NCI-H2196 treated with DMSO at 0.1 percent for 48 hours (cell line): Measurements from ENCODE around the gene SGK1.

Source experiments
- DNase-seq: peaks from one replicate; lab custom pipeline; 2025; ENCODE audit not compliant: unreplicated experiment; lab: John Stamatoyannopoulos, UW

The SGK1 gene

DNA sequence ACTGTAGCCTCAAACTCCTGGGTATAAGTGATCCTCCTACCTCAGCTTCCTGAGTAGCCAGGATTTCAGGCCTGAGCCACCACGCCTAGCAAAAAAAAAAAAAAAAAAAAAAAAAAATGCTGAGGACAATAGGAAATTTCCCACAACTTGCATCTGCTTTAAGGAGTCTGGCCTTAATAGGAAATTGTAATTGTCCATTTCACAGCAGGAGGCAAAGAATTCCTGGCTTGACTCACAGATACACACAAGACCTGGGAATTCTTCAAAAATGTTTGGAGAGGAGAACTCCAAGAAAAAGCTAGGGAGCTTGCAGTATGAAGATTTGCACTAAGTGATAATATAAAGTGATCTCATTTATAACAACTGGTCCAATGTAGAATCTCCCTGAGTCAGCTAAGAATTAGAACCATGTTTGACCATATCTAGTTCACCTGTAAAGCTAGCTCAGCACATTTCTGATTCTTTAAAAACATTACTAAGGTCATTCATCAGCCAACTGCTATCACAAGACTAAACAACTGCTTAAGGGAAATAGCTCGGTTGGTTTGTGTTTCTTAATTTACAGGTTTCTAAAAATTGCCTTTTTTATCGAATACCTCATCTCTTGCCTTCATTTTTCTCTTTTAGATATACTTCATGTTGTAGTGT lies 185.3 kb downstream of the SGK1 start:
- no peak for DNase-seq

DNA sequence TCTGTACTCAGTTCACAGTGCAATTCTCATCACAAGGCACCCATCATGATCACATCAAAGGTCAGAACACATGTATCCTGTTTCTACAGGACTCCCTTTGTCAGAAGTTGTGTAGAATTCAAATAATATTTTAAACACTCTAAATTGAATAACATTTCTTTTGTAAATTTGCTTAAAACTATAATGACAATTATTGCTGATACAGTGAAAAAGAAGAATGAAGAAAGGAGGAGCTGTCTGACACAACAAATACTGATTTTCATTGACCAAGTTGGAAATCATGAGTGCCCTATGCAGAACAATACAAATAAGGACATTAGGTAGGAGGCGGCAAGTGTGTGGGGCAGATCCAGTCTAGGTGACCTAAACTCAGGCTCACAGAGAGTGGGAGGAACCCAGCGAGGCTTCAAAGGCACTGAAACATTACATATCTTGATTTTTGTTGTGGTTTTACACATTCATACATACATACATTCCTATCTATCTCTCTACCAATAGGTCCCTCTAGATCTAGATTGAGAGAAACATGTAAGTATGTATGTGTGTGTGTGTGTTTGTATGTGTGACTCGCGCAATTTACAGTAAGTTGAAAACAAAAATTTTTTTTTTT lies 186.3 kb downstream of the SGK1 start:
- no peak for DNase-seq

DNA sequence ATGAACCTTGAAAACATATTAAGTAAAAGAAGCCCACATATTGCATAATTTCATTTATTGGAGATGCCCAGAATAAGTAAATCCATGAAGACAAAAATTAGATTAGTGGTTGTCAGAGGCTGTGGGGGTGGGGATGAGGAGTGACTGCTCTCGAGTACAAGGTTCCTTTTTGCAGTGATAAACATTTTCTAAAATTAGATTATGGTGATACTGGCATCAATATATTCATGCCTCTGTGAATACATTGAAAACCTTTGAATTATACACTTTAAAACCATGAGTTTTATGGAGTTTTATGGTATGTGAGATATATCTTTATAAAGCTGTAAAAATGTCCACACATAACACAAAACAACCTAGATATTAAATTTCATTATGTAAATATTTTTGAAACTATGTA lies 189.8 kb downstream of the SGK1 start:
- DNase-seq, result no peak

DNA sequence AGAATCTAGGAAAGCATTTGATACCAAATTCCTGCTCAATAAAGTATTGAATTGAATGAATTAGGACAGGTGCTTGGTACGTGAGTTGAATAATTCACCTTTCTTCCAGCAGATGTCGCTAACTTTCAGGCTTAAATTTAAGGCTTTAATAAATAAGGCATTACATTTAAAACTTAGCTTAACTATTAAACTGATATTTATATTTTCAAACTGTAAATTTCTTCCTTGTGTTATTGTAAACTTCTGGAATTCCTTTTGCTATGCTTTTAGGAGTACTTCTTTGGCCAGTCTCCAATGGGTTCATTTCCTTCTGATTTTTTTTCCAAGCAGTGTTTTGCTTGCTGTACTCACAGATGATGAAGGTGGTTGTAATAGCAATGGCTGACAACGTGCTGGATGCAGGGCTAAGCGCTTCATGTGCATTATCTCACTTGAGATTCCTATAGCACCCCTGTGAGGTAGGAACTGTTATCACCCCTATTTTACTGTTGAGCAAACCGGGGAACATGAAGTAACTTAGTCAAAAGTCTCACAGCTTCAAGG lies 194.2 kb downstream of the SGK1 start:
- DNase-seq, result peak; percentile 24

DNA sequence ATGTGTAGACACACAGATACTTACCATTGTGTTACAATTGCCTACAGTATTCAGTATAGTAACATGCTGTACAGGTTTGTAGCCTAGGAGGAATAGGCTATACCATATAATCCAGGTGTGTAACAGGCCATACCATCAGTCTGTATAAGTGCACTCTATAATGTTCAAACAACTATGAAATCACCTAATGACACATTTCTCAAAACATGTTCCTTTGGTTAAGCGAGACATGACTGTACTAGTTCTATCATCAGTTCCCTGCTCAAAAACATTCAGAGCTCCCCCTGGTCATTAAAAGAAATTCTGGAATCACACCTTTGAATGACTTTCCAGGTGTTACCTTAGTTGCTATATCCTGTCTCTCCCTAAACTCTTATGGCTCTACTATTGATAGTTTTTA lies 195.1 kb downstream of the SGK1 start:
- no peak for DNase-seq

DNA sequence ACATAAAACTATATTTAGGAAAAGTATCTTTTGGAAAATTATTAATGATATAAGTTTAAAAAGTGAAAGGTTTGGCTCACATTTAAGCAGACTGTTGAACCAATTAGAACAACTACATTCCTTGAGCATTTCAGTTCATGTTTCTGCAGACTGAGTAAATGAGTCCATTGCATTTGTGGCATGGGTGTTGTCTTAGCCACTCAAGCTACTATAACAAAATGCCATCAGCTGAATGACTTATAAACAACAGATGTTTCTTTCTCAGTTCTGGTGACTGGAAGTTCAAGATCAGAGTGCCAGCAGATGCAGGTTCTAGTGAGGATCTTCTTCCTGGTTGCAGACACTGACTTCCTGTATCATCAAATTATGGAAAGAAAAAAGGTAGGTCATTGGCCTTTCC lies 198.4 kb downstream of the SGK1 start:
- no peak for DNase-seq
